ENCODE data around the gene B4GALNT4.

B4GALNT4 gene

GRCh38 chr11:425301-425700, 56.0 kb downstream of the B4GALNT4 start:
- intact Hi-C loops (cut with micrococcal nuclease) = no loop called here
- H3K27ac Mint-ChIP-seq = no peak overlapping the region
- H3K36me3 Mint-ChIP-seq (ENCODE audit: low read depth) = no peaks in the 10 kb centered on the region
- H3K9me3 Mint-ChIP-seq = no peaks in the 10 kb centered on the region
- H3K4me3 Mint-ChIP-seq = no peak overlapping the region
- peaks cover 5% of the 10 kb centered on the region for H3K4me1 Mint-ChIP-seq (ENCODE audit: low read depth)
- H3K27me3 Mint-ChIP-seq = peaks cover 41% of the 10 kb centered on the region

- intact Hi-C loops (cut with micrococcal nuclease) = no loop called here
- Mint-ChIP-seq H3K27ac (no peak overlapping the region), H3K9me3 (no peaks in the 10 kb centered on the region), H3K27me3 (peaks cover 36% of the 10 kb centered on the region), H3K4me3 (no peak overlapping the region), H3K36me3 (ENCODE audit: low read depth) (no peaks in the 10 kb centered on the region), H3K4me1 (ENCODE audit: low read depth) (no peaks in the 10 kb centered on the region)
These were observed 57.6 kb downstream of the B4GALNT4 start for GRCh38 chr11:426851-427250.

- Mint-ChIP-seq H3K9me3 (no peaks in the 10 kb centered on the region), H3K27ac (no peak overlapping the region), H3K4me3 (no peak overlapping the region), H3K36me3 (ENCODE audit: low read depth) (no peaks in the 10 kb centered on the region), H3K4me1 (ENCODE audit: low read depth) (no peaks in the 10 kb centered on the region), H3K27me3 (peaks cover 31% of the 10 kb centered on the region)
- intact Hi-C loops (cut with micrococcal nuclease) = no loop called here
These were observed 59.0 kb downstream of the B4GALNT4 start for GRCh38 chr11:428295-428694.

GRCh38 chr11:429391-429790, 60.1 kb downstream of the B4GALNT4 start:
- Mint-ChIP-seq H3K4me1 (ENCODE audit: low read depth) (no peaks in the 10 kb centered on the region), H3K27me3 (peaks cover 24% of the 10 kb centered on the region)

GRCh38 chr11:429931-430456, 60.7 kb downstream of the B4GALNT4 start:
- peaks cover 19% of the 10 kb centered on the region for H3K27me3 Mint-ChIP-seq
- H3K9me3 Mint-ChIP-seq = no peaks in the 10 kb centered on the region
- no peak overlapping the region for H3K27ac Mint-ChIP-seq
- H3K4me1 Mint-ChIP-seq (ENCODE audit: low read depth) = no peaks in the 10 kb centered on the region
- intact Hi-C loops (cut with micrococcal nuclease) = no loop called here
- H3K4me3 Mint-ChIP-seq = no peak overlapping the region
- no peaks in the 10 kb centered on the region for H3K36me3 Mint-ChIP-seq (ENCODE audit: low read depth)

More at GRCh38 chr11:429391-429790, 60.1 kb downstream of the B4GALNT4 start:
- Mint-ChIP-seq H3K27ac (no peak overlapping the region), H3K36me3 (ENCODE audit: low read depth) (no peaks in the 10 kb centered on the region), H3K9me3 (no peaks in the 10 kb centered on the region), H3K4me3 (no peak overlapping the region)
- intact Hi-C loops (cut with micrococcal nuclease) = no loop called here

All from dendritic cell treated with granulocyte-macrophage colony-stimulating factor and Interleukin-4, amounts not matched to agents 40 ng/mL and 50 ng/mL, for 4 days (primary cell).